ENCODE measurements around the gene SEC16B.

GRCh38 chr1:177959811-177960515, 9.9 kb downstream of the SEC16B start:
- TF ChIP-seq GTF2F1 (IDR thresholded peaks at IDR 0.05; ENCODE audit: borderline replicate concordance, low read depth, low read length) (no peak), CTCF (IDR thresholded peaks at IDR 0.05; ENCODE audit: control extremely low read depth in 1 of 3, insufficient read depth in 1 of 3, low read depth in 1 of 3, low read length in 3 of 3) (no peak), MAFK (IDR thresholded peaks at IDR 0.05; ENCODE audit: low read depth, low read length) (peak; percentile 46), CREB1 (IDR thresholded peaks at IDR 0.05) (no peak), KDM1A (IDR thresholded peaks at IDR 0.05; ENCODE audit: borderline replicate concordance, low read length) (no peak), ZNF274 (IDR thresholded peaks at IDR 0.05; ENCODE audit: borderline replicate concordance, extremely low read depth, low read length) (no peak), SRF (IDR thresholded peaks at IDR 0.05; ENCODE audit: low read depth, low read length) (no peak), CHD1 (IDR thresholded peaks at IDR 0.05; ENCODE audit: low read depth, low read length) (no peak), EP300 (IDR thresholded peaks at IDR 0.05; ENCODE audit: borderline replicate concordance in 1 of 2, low read depth in 2 of 2, low read length in 2 of 2) (no peak)

Measured in H1 (cell line).